K562 (cell line): ENCODE data around the gene PRSS38. TPM values are rescaled to one million over a fixed set of nuclear protein-coding genes. Genes with fewer than 3 reads are reported as not detected.
A peak's percentile ranks its signal among the peaks of the same experiment; 100 is the strongest.

Experiments used
- ATAC-seq: fragments of 200-7000 bp; cut with Tn5 transposase; 3 replicates; pipeline ENCODE4 v1.9.1; 2020; ENCODE audit warnings: moderate library complexity
- BruUV-seq: library from RNA; stranded (reverse); fragments of 400-500 nt; replicated peaks from 2 replicates; lab custom pipeline; 2021; lab: Mats Ljungman, UMichigan
- CTCF ChIA-PET: fragments of 300-600 bp; formaldehyde crosslinking; extraction: SDS; loops from one replicate; lab custom pipeline; 2021; ENCODE audit warnings: low intra/inter-chr PET ratio; lab: Yijun Ruan, JAX
- POLR2A ChIA-PET: fragments of 300-600, 350-650 bp; sonication (Branson Sonifier 250); formaldehyde crosslinking; extraction: SDS; loops from one replicate; lab custom pipeline; 2021; ENCODE audit warnings: antibody characterized with exemption, inconsistent platforms; lab: Yijun Ruan, JAX
- DNase-seq, 4 experiments: peaks; one replicate each; pipeline versions ENCODE4 v3.0.0 to v3.0.0-alpha.2; 2011 to 2018; ENCODE audit warnings: low spot score in 3 of 4, mixed read lengths in 3 of 4; ENCODE audit errors: extremely low read depth in 1 of 4
- FAIRE-seq: peaks from 2 replicates; lab custom pipeline; 2011; peaks lifted over from hg19 to GRCh38; lab: Jason Lieb, UNC
- H2AFZ ChIP-seq: 2 replicates; pipeline ENCODE4 v1.6.0; 2011; ENCODE audit warnings: low read depth, low read length, control low read depth, inconsistent platforms
- H3K27ac ChIP-seq: fragments of 200-600 bp; 3 replicates; pipeline ENCODE4 v1.8.0; 2011; ENCODE audit warnings: low read depth, mild to moderate bottlenecking, control low read depth, inconsistent platforms, low read length, moderate library complexity, mixed read lengths; ENCODE audit errors: extremely low read depth
- H3K27me3 ChIP-seq, 2 experiments: fragments of 300-600 bp in 1 of 2; 2 replicates in 1 of 2; 3 replicates in 1 of 2; pipeline versions ENCODE4 v1.6.0 to v1.8.0; 2011; ENCODE audit warnings: inconsistent platforms in 2 of 2, low read length in 2 of 2, mild to moderate bottlenecking in 1 of 2, mixed read lengths in 1 of 2, moderate library complexity in 1 of 2; ENCODE audit not compliant: control insufficient read depth in 2 of 2, insufficient read depth in 2 of 2
- H3K36me3 ChIP-seq: fragments of 300-600 bp; 3 replicates; pipeline ENCODE4 v1.8.0; 2011; ENCODE audit warnings: mild to moderate bottlenecking, low read length, inconsistent platforms; ENCODE audit not compliant: control insufficient read depth, insufficient read depth
- H3K4me1 ChIP-seq, 2 experiments: fragments of 200-600 bp in 1 of 2; replicated peaks in 1 of 2; 2 replicates in 1 of 2; 3 replicates in 1 of 2; pipeline versions ENCODE4 v1.5.1 to v1.8.0; 2011; ENCODE audit warnings: inconsistent platforms in 2 of 2, low read length in 2 of 2, mild to moderate bottlenecking in 1 of 2, mixed read lengths in 1 of 2, moderate library complexity in 1 of 2; ENCODE audit not compliant: control insufficient read depth in 2 of 2, insufficient read depth in 2 of 2
- H3K4me2 ChIP-seq: 2 replicates; pipeline ENCODE4 v1.6.1; 2011; ENCODE audit warnings: low read length, control low read depth, inconsistent platforms, mixed read lengths; ENCODE audit not compliant: insufficient read depth
- H3K4me3 ChIP-seq: fragments of 200-600 bp; sonication (generic), shearing (Covaris generic); 2 replicates; pipeline ENCODE4 v1.5.1; 2016; ENCODE audit warnings: control low read depth, inconsistent platforms
- H3K79me2 ChIP-seq: fragments of 200-600 bp; 3 replicates; pipeline ENCODE4 v1.8.0; 2011; ENCODE audit warnings: low read length, inconsistent platforms; ENCODE audit not compliant: control insufficient read depth, insufficient read depth
- H3K9ac ChIP-seq, 2 experiments: 2 replicates each; pipeline versions ENCODE4 v1.6.0 to v1.6.1; 2011; ENCODE audit warnings: low read depth in 2 of 2, low read length in 2 of 2, control low read depth in 1 of 2, inconsistent platforms in 1 of 2, mild to moderate bottlenecking in 1 of 2, mixed read lengths in 1 of 2; ENCODE audit not compliant: insufficient read depth in 1 of 2
- H3K9me1 ChIP-seq: one replicate; pipeline ENCODE4 v1.6.0; 2011; ENCODE audit warnings: inconsistent platforms, mild to moderate bottlenecking, low read length, moderate library complexity; ENCODE audit not compliant: control insufficient read depth, insufficient read depth
- H3K9me3 ChIP-seq: replicated peaks from 2 replicates; pipeline ENCODE4 v1.5.1; 2011; ENCODE audit warnings: low read depth, low read length, inconsistent platforms; ENCODE audit not compliant: control insufficient read depth, insufficient read depth
- H4K20me1 ChIP-seq: replicated peaks from 2 replicates; pipeline ENCODE4 v1.6.1; 2011; ENCODE audit warnings: low read length, inconsistent platforms, mixed read lengths; ENCODE audit not compliant: control insufficient read depth, insufficient read depth
- CEBPB ChIP-seq: fragments of 450-650 bp; IDR thresholded peaks from 2 replicates; pipeline ENCODE4 v1.6.1; 2016; ENCODE audit warnings: missing genetic modification characterization, missing compliant biosample characterization
- CEBPG ChIP-seq, 3 experiments: fragments of 200-800 bp in 1 of 3; sonication (Bioruptor generic) in 1 of 3; sonication (generic) in 1 of 3; formaldehyde crosslinking in 1 of 3; IDR thresholded peaks in 2 of 3; conservative IDR thresholded peaks in 1 of 3; 2 replicates each; pipeline versions ENCODE4 v1.6.1 to v1.8.0; 2016 to 2022; ENCODE audit warnings: missing compliant biosample characterization in 2 of 3, missing genetic modification characterization in 2 of 3, mild to moderate bottlenecking in 1 of 3, missing genetic modification reagents in 1 of 3
- MTA2 ChIP-seq: fragments of 450-650 bp; IDR thresholded peaks from 2 replicates; pipeline ENCODE4 v1.6.1; 2016; ENCODE audit warnings: low read depth
- RFX7 ChIP-seq: fragments of 250-450 bp; sonication (Bioruptor Pico); IDR thresholded peaks from 2 replicates; pipeline ENCODE4 v1.5.1; 2021; ENCODE audit warnings: mild to moderate bottlenecking
- SMARCE1 ChIP-seq: fragments of 450-650 bp; IDR thresholded peaks from 2 replicates; pipeline ENCODE4 v1.7.1; 2016; ENCODE audit warnings: mild to moderate bottlenecking
- TRIM24 ChIP-seq, 2 experiments: fragments of 450-650 bp; IDR thresholded peaks; 2 replicates each; pipeline ENCODE4 v1.6.1; 2016
- ZNF316 ChIP-seq: fragments of 450-650 bp; IDR thresholded peaks from 2 replicates; pipeline ENCODE4 v1.6.1; 2016
- ZNF766 ChIP-seq: fragments of 200-800 bp; sonication (Bioruptor generic); conservative IDR thresholded peaks from 2 replicates; pipeline ENCODE4 v1.6.1; 2016; ENCODE audit warnings: missing genetic modification characterization, missing compliant biosample characterization
- WGBS: fragments of 100-300 bp; shearing (Covaris generic); methylation state at CpG from one replicate; pipeline ENCODE4 v1.1.6; 2016; ENCODE audit warnings: low coverage, mixed read lengths; ENCODE audit not compliant: insufficient coverage; ENCODE audit errors: missing lambda C conversion rate; 5-methylcytosine and 5-hydroxymethylcytosine counted together
- in situ Hi-C: fragments of 300-500 bp; cut with MboI; formaldehyde crosslinking; loops from 4 replicates; pipeline ENCODE4 v1.15.0; 2018; ENCODE audit warnings: inconsistent platforms, mixed read lengths
- intact Hi-C: fragments of 100-400 bp; cut with micrococcal nuclease; formaldehyde crosslinking; loops from 2 replicates; pipeline ENCODE4 v1.14.2; 2022
- polyA plus RNA-seq, 8 experiments: library from polyadenylated mRNA; depleted of rRNA in 4 of 8; stranded (reverse) in 5 of 8; unstranded in 3 of 8; fragments of >200 nt; fragmentation: Nextera tagmentation in 2 of 8; fragmentation: Illumina TruSeq in 1 of 8; extraction: Ambion mirVana in 2 of 8; extraction: Trizol in 1 of 8; gene quantifications; 2 replicates each; pipeline versions ENCODE4 v1.2.1 to v1.2.3, GENCODE V29; 2011 to 2014; ENCODE audit warnings: inconsistent platforms in 1 of 8, missing spikeins in 1 of 8
- total RNA-seq, 7 experiments: library from RNA; depleted of rRNA in 6 of 7; stranded (reverse); fragments of >200 nt in 6 of 7; fragmentation: Illumina TruSeq in 2 of 7; extraction: Trizol in 2 of 7; gene quantifications; 2 replicates each; pipeline versions ENCODE4 v1.2.1 to v1.2.3, GENCODE V29; 2011 to 2021; ENCODE audit warnings: low replicate concordance in 1 of 7
- TF ChIP-seq, protein P1 (sequence below): sonication (generic); formaldehyde crosslinking; IDR thresholded peaks from 2 replicates; pipeline ENCODE4 v1.8.0; 2023; ENCODE audit warnings: mild to moderate bottlenecking, missing genetic modification reagents
- TF ChIP-seq, protein P2 (sequence below), 3 experiments: fragments of 200-800 bp in 1 of 3; fragments of 250-450 bp in 1 of 3; fragments of 450-650 bp in 1 of 3; sonication (Bioruptor Pico) in 1 of 3; sonication (Bioruptor generic) in 1 of 3; formaldehyde crosslinking in 1 of 3; IDR thresholded peaks; 2 replicates each; pipeline versions ENCODE4 v1.6.1 to v1.8.0; 2016 to 2022; ENCODE audit warnings: mild to moderate bottlenecking in 2 of 3, missing genetic modification characterization in 2 of 3, missing compliant biosample characterization in 1 of 3, moderate library complexity in 1 of 3

Gene PRSS38
- total and polyA plus RNA-seq, 9 of the 15 experiments (the other 6 are each of a cell fraction or from before 2014, with no cell fraction given): 0.09 to 0.14 TPM; not detected in 7

DNA sequence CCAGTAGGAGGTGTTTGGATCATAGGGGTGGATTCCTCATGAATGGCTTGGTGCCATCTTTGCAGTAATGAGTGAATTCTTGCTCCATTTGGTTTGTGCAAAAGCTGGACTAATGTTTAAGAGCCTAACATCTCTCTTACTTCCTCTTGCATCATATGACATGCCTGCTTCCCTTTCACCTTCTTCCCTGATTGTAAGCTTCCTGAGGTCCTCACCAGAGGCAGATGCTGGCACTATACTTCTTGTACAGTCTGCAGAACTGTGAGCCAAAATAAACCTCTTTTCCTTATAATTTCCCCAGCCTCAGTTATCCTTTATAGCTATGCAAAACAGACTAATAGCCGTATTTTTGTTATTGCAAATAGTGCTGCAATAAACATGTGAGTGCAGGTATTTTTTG is 8.1 kb downstream of the PRSS38 start:
- Histone ChIP-seq H3K9me1 (no peaks in the 10 kb centered on the region), H3K79me2 (no peaks in the 10 kb centered on the region), H2AFZ (no peak overlapping the region), H3K27ac (no peak overlapping the region), H3K4me1 (no peaks in the 10 kb centered on the region), H3K4me2 (no peak overlapping the region), H4K20me1 (no peaks in the 10 kb centered on the region), H3K4me3 (no peak overlapping the region), H3K9me3 (no peaks in the 10 kb centered on the region), H3K27me3 (peaks cover 0 to 4% of the 10 kb centered on the region in 2 experiments; a peak in 1 of 5 replicates), H3K36me3 (no peaks in the 10 kb centered on the region), H3K9ac (no peak overlapping the region)
- ATAC-seq (no peak), DNase-seq (no peak), FAIRE-seq (no peak)
- in situ Hi-C loops: no loop called here
- ChIA-PET POLR2A (no interaction called here), CTCF (no interaction called here)
- BruUV-seq: no TSS peak
- TF ChIP-seq ZNF316: 0 out of 2 replicates have a peak, but pooled peaks have one; percentile 40
- no peak for TF ChIP-seq SMARCE1
- no peak for TF ChIP-seq RFX7 (CRISPR knock-in tag)
- TF ChIP-seq CEBPB (tag): 0 out of 2 replicates have a peak, but pooled peaks have one; percentile 15
- TF ChIP-seq CEBPG (CRISPR knock-in tag; IDR thresholded peaks at IDR 0.05): peak; percentile 44; the same call in 1 of the 2 replicates
- TF ChIP-seq CEBPG (tag; conservative IDR thresholded peaks at IDR 0.05 in 1 of 2, IDR thresholded peaks at IDR 0.05 in 1 of 2): 0 out of 4 replicates have a peak, but pooled peaks of 1 of the 2 experiments have one; percentile 35
- peak; percentile 61; the same call in 1 of the 2 replicates for TF ChIP-seq ZNF766 (CRISPR knock-in tag)
- no peak for TF ChIP-seq MTA2
- TF ChIP-seq, protein P1, sequence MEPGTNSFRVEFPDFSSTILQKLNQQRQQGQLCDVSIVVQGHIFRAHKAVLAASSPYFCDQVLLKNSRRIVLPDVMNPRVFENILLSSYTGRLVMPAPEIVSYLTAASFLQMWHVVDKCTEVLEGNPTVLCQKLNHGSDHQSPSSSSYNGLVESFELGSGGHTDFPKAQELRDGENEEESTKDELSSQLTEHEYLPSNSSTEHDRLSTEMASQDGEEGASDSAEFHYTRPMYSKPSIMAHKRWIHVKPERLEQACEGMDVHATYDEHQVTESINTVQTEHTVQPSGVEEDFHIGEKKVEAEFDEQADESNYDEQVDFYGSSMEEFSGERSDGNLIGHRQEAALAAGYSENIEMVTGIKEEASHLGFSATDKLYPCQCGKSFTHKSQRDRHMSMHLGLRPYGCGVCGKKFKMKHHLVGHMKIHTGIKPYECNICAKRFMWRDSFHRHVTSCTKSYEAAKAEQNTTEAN (CRISPR knock-in tag): no peak
- peak; percentile 80 to 93 for TF ChIP-seq TRIM24 (IDR thresholded peaks at IDR 0.05)
- TF ChIP-seq, protein P2, sequence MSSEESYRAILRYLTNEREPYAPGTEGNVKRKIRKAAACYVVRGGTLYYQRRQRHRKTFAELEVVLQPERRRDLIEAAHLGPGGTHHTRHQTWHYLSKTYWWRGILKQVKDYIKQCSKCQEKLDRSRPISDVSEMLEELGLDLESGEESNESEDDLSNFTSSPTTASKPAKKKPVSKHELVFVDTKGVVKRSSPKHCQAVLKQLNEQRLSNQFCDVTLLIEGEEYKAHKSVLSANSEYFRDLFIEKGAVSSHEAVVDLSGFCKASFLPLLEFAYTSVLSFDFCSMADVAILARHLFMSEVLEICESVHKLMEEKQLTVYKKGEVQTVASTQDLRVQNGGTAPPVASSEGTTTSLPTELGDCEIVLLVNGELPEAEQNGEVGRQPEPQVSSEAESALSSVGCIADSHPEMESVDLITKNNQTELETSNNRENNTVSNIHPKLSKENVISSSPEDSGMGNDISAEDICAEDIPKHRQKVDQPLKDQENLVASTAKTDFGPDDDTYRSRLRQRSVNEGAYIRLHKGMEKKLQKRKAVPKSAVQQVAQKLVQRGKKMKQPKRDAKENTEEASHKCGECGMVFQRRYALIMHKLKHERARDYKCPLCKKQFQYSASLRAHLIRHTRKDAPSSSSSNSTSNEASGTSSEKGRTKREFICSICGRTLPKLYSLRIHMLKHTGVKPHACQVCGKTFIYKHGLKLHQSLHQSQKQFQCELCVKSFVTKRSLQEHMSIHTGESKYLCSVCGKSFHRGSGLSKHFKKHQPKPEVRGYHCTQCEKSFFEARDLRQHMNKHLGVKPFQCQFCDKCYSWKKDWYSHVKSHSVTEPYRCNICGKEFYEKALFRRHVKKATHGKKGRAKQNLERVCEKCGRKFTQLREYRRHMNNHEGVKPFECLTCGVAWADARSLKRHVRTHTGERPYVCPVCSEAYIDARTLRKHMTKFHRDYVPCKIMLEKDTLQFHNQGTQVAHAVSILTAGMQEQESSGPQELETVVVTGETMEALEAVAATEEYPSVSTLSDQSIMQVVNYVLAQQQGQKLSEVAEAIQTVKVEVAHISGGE (CRISPR knock-in tag; IDR thresholded peaks at IDR 0.05): no peak
- intact Hi-C loops: no loop called here
- 0% methylated on average over 1 of the region's 1 CpG for WGBS
